ENCODE measurements around the gene PON1.

The PON1 gene

DNA sequence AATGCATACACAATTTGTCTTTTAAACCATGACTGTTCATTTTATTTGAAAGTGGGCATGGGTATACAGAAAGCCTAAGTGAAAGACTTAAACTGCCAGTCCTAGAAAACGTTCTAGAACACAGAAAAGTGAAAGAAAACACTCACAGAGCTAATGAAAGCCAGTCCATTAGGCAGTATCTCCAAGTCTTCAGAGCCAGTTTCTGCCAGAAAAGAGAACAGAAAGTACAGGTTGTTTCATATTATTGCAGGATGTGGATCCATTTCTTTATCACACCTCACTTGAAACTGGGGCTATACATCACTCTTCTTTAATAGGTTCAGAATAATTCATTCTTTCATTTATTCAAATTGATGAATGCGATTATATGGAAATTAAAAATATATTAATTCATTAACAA is 7.7 kb downstream of the PON1 start:
- DNase-seq, result no peak

DNA sequence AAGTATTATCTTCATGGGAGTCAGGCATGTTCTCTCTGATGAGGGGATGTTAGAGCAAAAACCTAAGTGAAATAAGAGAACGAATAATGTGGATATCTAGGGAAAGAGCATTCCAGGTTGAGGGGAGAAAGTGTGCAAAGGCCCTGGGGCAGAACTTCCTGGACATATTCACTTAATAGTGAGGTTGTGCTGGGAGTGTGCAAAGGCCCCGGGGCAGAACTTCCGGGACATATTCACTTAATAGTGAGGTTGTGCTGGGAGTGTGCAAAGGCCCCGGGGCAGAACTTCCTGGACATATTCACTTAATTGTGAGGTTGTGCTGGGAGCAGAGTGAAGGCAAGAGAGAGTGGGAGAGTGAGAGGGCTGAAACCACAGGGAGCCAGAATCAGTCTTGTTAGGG is 11.8 kb downstream of the PON1 start:
- DNase-seq, result no peak

DNA sequence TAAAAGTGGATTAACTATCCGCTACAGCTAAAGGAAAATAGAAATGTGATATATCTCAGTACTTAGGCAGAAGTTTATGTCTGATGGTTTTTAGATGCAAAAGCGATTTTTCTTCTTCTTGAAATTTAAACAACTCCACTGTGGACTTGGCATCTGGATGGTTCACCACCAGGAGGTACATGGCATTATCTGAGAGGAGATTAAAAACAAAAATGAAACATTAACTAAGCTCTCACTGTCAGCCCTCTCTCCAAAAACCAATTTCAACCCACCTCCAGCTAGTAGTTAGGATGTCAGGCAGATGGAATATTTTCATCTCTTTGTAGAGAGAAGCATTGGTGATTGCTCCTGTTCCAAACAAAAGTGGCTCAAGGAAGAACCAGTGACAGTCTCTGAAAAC is 12.9 kb downstream of the PON1 start:
- DNase-seq, result no peak

DNA sequence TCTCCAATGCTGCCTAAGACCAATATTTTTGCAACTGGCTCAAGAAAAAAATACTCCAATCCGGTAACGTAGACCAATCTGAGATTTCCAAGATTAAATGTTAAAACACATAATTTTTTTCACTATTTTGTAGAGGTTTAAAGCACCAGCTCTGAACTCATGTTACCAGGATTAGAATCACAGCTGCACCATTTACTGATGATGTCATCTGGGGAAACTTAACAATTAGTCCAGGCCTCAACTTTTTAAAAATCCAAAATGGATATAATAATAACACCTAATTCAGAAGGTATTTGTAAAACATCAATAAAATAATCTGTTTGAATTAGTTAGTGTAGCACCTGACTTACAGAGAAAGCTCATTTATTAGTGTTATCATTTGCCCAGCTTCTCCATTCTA is 14.4 kb downstream of the PON1 start:
- DNase-seq, result no peak

DNA sequence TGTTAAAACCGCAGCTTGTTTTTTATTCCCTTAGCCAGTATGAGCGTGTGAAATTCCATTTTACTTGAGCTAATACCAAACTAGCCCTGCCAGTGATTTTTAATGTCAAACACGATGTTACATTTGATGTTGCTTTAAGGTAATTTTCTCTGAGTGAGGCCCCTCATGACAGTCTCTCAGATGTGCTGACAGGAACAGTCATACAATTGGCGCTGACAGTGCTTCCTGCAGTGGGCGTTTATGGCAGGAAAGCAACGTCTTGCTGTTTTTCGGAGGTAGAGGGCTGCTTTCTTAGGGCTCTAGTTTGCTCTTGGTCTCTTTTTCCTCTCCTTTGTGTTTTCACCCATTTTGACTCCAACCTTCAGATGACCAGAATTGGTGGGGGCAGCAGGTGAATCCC is 19.3 kb downstream of the PON1 start:
- no peak for DNase-seq

DNA sequence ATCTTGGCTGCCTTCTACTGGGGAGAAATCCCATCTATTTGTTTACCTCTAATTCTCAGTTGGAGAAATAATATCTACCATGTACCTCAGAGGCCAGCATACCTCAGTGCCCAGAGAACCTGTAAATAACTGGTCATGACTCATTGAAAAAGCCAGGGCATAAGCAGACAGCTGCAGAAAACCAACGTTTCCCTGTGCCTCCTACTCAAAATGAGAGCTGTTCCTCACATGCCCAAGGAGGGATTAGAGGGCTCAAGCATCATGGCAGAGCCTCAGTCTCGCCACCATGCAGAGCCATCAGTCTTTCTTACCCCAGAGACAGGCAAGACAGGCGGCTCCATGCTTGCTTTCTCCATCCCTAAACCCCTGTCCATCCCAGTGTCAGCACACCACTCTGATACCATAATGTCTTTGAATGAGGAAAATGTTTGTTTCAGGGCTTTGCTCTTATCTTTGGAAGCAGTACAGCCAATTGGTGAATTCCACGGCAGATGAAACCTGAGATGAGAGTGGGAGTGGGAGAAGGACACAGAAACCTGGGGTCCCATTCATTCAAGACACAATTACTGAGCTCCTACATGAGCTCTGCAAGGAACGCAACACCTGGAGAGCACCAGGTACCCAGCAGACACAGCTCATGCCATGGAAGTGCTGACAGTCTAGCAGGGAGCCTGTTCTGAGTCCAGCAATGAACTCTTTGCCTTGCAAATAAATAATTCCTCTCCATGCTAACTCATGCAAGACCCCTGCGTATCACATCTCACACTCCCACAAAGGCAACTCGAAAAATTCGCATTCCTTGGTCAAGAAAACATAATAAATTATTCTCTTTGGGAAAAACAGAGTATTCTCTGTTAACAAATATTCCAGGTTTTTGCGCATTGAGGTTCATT is 21.1 kb downstream of the PON1 start:
- DNase-seq, result no peak

DNA sequence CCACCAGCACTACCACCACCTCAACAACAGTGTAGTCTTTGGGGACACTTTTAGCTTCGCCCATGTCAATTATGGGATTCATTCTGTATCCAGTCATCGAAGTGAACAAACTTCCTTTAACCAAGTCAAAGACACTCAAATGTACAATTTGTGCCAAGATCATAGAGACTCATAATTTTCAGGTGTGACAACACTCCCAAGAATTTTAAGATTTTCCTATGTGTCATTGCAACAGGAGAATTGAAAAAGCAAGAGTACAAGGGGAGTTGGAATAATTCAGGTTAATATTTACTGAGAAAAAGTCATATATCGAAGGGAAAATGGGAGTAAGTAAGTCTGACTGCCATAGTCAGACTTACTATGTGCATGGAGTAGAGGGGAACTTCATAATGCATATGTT is 26.2 kb downstream of the PON1 start:
- no peak for DNase-seq

DNA sequence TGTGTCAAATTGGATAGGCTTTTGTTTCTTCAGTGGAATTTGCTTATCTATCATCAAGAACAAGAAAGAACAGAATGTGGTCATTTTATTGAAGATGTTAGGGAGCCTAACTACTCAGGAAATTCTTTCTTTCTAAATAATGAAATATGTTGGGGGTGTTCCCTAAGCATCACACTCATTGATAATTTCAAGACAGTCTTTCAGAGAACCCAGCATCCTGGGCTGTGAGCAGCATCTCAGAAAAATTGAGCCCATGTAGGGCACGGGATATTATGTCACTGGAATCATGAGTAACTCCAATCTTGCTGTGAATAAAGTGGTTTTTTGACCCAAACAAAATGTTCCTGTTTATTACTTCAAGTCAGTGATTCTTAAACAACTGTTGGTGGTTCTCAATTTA is 27.3 kb downstream of the PON1 start:
- DNase-seq, result no peak

DNA sequence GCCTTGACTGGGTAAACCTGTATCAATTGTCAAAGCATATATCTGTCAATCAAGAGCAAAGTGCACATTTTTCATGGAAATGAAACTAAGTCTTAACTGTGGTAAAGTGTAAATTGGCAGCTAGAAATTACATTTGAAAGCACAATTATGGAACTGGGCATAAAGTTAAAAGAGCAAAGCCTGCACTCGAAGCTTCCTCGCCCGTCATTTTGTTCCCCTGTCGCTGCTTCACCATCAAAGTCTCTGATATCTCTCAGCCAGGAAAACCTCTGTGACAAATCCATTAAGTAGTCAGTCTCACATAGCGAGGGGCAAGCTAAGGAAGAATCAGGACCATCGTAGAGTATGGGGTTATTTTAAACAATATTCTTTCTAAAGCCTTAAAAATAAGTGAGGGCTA is 27.9 kb downstream of the PON1 start:
- DNase-seq, result no peak

DNA sequence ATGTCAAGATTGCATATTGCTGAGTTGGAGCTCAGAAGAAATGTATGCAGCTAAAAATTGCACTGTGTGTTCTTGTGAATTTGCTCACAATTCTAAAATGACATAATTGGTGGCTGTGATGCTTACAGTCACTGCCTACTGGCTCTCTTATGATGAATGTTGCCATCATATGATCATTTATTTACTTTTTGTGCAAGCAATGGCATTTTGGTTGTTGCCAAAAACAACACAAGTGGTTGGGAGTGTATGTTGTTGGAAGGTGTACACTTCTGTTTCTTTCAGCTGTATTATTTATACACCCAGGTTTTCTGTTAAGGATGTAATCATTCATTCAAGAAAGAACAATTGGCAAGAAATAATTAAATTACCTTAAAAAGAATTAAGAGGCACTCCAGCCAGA is 28.9 kb downstream of the PON1 start:
- no peak for DNase-seq

DNA sequence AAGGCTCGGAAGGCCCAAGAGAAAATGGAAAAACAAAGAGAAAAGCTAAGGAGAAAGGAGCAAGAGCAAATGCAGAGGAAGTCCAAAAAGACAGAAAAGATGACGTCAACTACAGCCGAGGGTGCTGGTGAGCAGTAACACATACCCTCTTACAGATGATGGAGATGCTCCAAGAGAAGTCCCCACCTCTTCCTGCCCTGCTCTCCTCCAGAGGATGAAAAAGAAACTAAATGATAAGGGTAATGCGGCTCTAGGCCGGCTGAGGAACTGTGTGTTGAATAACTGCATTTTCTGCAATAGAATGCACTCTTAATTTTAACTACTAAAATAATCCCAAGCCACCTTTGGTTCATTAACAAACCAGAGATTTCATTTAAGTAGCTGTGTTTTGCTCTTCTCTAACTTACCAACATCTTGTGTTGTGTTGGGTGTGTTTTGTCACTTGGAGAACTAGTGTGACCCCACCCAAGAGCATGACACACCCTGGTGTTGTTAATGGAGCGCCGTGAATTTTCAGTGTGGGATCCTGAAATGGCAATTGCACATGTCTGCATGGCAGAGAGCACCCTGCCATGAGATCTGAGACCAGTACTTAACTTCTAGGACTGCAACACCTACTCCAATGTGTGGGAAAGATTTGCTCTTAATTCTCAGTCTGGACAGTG is 34.0 kb downstream of the PON1 start:
- no peak for DNase-seq

DNA sequence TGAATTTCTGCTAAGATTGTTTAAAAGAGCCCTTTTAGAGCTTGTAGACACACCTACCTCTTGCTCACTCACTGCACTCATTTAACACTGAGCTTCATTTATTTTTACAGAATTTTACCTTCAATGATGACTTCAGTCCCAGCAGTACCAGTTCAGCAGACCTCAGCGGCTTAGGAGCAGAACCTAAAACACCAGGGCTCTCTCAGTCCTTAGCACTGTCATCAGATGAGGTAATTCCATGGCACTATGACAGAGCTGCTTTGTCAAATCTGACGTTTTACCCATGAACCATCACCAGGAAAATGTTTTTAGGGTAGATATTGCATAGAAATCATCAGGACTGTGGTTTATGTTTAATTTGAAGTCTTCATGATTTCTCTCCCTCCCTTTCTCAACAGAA is 38.2 kb downstream of the PON1 start:
- DNase-seq, result no peak

DNA sequence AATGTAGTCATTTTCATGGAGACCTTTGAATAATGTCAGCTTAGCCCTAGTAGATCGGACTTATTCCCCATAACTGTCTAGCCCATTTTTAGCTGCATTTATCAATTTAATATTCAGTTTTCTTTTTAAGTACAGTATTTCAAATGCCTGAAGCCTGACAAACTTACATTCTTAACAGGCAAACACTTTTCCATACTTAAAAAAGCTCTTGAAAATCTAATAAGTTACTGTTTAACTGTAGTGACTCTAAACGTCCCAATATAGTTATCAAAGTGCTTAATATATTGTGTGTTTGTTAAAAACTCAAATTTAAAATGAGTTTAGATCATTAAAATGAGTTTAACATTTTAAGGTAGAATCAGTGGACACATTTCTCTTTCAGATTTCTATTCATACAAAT is 44.9 kb downstream of the PON1 start:
- DNase-seq, result no peak

DNA sequence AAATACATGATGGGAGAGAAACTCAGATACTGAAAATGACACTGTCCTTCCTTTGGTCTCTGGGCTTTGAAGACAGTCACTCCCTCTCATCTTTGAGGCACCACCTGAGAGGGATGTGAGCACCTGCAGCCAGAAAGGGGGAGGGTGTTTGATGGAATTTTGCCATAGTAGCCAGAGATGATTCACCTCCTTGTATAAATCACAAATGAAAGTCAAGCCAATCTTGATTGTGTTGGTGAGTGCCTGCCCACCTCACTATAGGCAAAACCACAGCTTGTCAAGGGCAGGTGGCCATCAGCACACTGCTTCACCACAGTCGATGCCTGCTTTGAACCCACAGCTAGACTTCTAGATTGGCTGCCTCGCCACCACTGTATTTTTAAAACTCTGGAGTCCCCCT is 48.2 kb downstream of the PON1 start:
- DNase-seq, result no peak

DNA sequence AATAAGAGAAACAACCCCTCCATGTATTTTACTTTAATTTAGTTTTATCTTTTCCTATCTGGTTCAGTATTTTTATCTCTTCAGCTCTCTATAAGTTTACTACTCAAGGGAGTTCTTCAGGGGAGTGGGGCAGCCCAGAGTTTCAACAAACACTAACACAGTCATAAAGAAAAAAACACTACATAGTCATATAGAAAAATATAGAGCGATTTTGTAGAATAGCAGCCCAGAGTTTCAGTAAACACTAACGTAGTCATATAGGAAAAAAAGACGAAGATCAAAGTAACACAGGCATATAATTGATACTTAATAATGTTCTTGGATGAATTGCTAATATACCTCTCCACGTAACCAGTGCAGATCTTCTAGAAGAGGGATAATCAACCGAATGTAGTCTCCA is 54.7 kb downstream of the PON1 start:
- DNase-seq, result no peak

DNA sequence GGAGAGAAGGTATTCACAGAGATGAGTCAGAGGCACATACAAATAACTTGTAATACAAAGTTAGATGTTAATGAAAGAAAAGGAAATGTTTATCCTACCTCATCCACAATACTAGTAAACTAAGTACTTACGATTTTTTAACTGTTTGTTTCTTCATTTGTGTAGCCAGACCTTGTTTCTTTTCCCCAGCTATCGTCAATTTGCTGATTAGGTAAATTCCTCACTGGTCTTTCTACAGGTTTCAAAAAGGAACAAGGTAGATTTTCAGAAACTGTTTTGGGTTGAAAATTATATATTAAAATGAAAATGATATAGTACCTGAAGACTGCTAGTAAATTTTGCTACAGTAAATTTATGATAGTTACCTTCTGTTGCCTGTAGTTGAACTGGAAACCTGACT is 56.6 kb downstream of the PON1 start:
- no peak for DNase-seq

DNA sequence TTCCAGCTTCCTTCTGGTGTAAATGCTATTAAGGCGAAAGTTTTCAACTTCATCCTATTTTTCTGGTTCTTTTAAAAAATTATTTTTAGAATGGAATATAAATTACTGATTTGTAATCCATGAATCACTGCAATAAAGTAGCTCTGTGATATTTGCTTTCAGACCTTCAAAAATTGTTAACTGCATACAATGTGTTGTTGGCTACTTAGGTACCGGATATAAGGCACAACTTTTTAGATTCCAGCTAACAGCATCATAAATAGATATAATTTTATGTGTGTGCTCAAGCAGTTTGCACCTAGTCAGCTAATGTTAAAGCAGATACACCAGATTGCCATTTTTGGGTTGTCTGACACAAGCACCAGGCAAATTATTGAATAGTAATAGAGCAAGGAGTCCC is 58.7 kb downstream of the PON1 start:
- no peak for DNase-seq

DNA sequence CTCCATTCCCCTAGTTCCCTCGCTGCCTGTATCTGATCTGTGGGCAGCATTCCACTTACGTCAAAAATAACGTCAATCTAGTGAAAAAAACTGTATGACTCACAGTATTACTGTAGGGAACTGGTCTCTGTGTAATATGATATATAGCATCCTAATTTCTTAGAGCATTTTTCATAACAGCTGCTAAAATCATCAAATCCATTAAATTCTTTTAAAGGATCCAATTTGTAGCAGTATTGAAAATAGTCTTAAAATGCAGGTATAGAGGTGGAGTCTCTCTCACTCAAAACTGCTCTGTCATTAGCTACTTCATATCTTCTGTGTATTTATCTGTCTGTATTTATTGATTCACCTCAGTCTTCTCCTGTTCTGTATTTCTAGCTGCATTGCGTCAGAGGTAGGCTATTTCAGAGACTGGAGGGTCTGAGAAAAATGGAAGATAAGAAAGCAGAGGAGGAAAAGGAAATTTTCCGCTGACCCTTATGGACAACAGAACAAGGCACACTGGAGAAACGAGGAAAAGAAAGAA is 59.9 kb downstream of the PON1 start:
- no peak for DNase-seq

DNA sequence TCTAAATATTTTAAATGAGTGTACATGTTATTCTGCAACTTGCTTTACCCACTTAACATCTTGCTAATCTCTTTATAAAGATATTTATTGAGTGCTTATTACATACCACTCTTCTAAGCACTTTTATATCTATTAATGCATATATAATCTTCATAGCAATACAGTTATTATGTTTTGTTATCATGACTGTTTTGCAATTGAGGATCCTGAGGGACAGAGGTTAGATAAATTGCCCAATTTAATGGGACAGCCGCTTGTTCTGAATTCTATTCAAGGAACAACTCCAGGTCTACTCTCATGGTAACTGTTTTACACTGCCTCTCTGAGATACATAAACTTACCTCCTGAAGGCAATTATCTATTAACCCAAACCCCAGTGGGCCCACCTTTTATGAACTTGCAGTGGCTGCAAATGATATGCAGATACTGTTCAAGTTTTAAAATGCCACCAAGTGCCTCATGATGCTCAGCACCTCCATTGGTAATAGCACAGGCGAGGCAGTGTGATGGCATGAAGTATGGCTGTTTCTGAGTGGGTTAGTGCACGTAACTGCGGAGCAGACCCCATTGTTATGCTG is 60.5 kb downstream of the PON1 start:
- DNase-seq, result no peak

DNA sequence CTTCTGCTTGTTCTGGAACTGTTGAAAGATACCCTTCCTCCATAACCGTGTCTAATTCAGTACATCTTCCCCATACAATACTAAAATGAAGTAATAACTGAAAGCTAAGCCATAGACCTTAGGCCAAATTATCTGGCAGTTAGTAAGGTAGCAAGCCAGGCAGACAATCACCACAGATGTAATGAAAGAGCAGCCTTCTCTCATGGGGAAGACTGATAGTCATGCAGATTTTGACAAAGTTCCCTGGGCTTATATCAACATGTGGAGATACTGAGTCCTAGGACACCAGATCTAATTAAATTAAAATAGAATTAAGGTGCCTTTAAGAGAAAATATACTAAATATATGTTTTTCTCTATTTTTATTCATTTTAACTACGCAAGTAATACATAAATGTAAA is 61.5 kb downstream of the PON1 start:
- no peak for DNase-seq

DNA sequence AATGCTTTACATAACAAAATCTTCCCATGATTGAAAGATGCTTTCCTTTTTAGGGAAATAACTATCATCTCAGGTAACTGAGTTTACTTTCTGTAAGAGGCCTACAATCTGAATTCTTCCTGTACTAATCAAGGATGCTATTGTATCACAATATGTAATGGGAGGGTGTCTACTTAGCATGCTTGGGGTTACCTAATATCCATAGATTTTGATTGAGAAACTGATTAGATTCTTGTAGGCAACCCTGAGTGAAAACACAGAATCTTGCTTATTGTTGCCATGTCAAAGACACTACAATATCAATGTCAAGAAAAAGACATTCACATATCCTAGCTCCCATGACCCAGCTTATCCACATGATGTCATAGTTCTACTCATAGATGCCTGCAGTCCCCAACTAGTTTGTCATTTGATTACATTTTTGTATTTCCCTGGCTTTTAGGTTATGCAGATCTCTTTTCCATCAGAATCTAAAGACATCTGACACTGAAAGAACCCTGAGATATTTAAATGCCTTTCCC is 62.4 kb downstream of the PON1 start:
- DNase-seq, result no peak

DNA sequence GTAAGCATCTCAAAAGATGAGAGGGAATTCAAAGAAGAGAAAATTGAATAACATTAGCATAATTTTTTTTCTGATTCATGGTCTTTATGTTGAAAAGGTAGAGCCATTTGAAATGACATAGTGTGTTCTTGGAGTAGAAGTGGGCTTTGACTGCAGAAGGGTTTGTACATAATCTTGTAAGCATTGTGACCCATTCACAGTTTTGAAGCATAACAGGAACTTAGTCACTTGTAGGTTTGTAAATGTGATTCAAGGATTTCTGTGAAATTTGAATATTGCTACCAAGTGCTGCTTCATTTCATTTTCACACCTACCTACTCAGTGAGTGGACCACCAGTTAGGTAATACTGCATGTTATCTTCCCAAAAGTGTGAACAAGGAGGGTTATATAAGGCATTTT is 68.6 kb downstream of the PON1 start:
- no peak for DNase-seq

DNA sequence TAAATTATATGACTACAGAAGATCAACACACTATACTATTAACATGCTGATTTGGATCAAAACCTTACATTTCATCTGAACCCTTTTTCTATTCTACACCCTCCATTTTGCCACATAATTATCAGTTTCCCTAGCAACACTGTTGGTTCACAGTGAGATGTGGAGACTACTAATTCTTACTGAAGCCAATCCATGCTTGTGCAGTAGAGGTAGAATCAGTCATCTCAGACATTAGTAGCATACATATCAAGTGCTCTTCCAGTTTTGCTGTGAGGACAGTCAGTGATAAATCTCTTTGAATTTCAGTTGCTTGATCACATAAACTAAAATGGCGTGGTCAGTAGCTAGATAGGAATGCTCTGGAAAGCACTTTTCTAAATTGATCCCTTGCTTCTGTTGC is 70.3 kb downstream of the PON1 start:
- no peak for DNase-seq

DNA sequence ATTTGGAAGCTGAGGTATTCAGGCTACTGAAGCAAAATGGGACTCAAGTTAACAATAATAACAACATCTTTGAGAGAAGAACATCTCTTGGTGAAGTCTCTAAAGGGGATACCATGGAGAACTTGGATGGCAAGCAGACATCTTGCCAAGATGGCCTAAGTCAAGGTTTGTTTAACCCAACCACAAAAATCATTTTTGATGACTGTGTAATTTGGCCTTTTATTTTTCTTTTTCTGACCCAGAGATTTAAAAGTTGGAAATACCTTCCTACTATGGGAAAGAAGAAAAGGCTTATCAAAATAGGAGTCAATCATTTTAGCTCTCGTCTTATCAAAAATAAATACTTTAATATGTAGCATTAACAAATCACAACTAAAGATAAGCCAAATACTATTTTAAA is 72.4 kb downstream of the PON1 start:
- DNase-seq, result no peak
